K562 (cell line): Measurements from ENCODE around the gene SPHK1. TPM values are rescaled to one million over a fixed set of nuclear protein-coding genes. Genes with fewer than 3 reads are reported as not detected.

Experiments used
- ATAC-seq: fragments of 200-7000 bp; cut with Tn5 transposase; 3 replicates; pipeline ENCODE4 v1.9.1; 2020; ENCODE audit warnings: moderate library complexity
- BruUV-seq: library from RNA; stranded (reverse); fragments of 400-500 nt; replicated peaks from 2 replicates; lab custom pipeline; 2021; lab: Mats Ljungman, UMichigan
- CTCF ChIA-PET: fragments of 300-600 bp; formaldehyde crosslinking; extraction: SDS; loops from one replicate; lab custom pipeline; 2021; ENCODE audit warnings: low intra/inter-chr PET ratio; lab: Yijun Ruan, JAX
- POLR2A ChIA-PET: fragments of 300-600, 350-650 bp; sonication (Branson Sonifier 250); formaldehyde crosslinking; extraction: SDS; loops from one replicate; lab custom pipeline; 2021; ENCODE audit warnings: antibody characterized with exemption, inconsistent platforms; lab: Yijun Ruan, JAX
- DNase-seq, 4 experiments: peaks; one replicate each; pipeline versions ENCODE4 v3.0.0 to v3.0.0-alpha.2; 2011 to 2018; ENCODE audit warnings: low spot score in 3 of 4, mixed read lengths in 3 of 4; ENCODE audit errors: extremely low read depth in 1 of 4
- FAIRE-seq: peaks from 2 replicates; lab custom pipeline; 2011; peaks lifted over from hg19 to GRCh38; lab: Jason Lieb, UNC
- H2AFZ ChIP-seq: 2 replicates; pipeline ENCODE4 v1.6.0; 2011; ENCODE audit warnings: low read depth, low read length, control low read depth, inconsistent platforms
- H3K27ac ChIP-seq: fragments of 200-600 bp; 3 replicates; pipeline ENCODE4 v1.8.0; 2011; ENCODE audit warnings: low read depth, mild to moderate bottlenecking, control low read depth, inconsistent platforms, low read length, moderate library complexity, mixed read lengths; ENCODE audit errors: extremely low read depth
- H3K27me3 ChIP-seq, 2 experiments: fragments of 300-600 bp in 1 of 2; 2 replicates in 1 of 2; 3 replicates in 1 of 2; pipeline versions ENCODE4 v1.6.0 to v1.8.0; 2011; ENCODE audit warnings: inconsistent platforms in 2 of 2, low read length in 2 of 2, mild to moderate bottlenecking in 1 of 2, mixed read lengths in 1 of 2, moderate library complexity in 1 of 2; ENCODE audit not compliant: control insufficient read depth in 2 of 2, insufficient read depth in 2 of 2
- H3K36me3 ChIP-seq: fragments of 300-600 bp; 3 replicates; pipeline ENCODE4 v1.8.0; 2011; ENCODE audit warnings: mild to moderate bottlenecking, low read length, inconsistent platforms; ENCODE audit not compliant: control insufficient read depth, insufficient read depth
- H3K4me1 ChIP-seq, 2 experiments: fragments of 200-600 bp in 1 of 2; replicated peaks in 1 of 2; 2 replicates in 1 of 2; 3 replicates in 1 of 2; pipeline versions ENCODE4 v1.5.1 to v1.8.0; 2011; ENCODE audit warnings: inconsistent platforms in 2 of 2, low read length in 2 of 2, mild to moderate bottlenecking in 1 of 2, mixed read lengths in 1 of 2, moderate library complexity in 1 of 2; ENCODE audit not compliant: control insufficient read depth in 2 of 2, insufficient read depth in 2 of 2
- H3K4me2 ChIP-seq: 2 replicates; pipeline ENCODE4 v1.6.1; 2011; ENCODE audit warnings: low read length, control low read depth, inconsistent platforms, mixed read lengths; ENCODE audit not compliant: insufficient read depth
- H3K4me3 ChIP-seq: fragments of 200-600 bp; sonication (generic), shearing (Covaris generic); 2 replicates; pipeline ENCODE4 v1.5.1; 2016; ENCODE audit warnings: control low read depth, inconsistent platforms
- H3K79me2 ChIP-seq: fragments of 200-600 bp; 3 replicates; pipeline ENCODE4 v1.8.0; 2011; ENCODE audit warnings: low read length, inconsistent platforms; ENCODE audit not compliant: control insufficient read depth, insufficient read depth
- H3K9ac ChIP-seq, 2 experiments: 2 replicates each; pipeline versions ENCODE4 v1.6.0 to v1.6.1; 2011; ENCODE audit warnings: low read depth in 2 of 2, low read length in 2 of 2, control low read depth in 1 of 2, inconsistent platforms in 1 of 2, mild to moderate bottlenecking in 1 of 2, mixed read lengths in 1 of 2; ENCODE audit not compliant: insufficient read depth in 1 of 2
- H3K9me1 ChIP-seq: one replicate; pipeline ENCODE4 v1.6.0; 2011; ENCODE audit warnings: inconsistent platforms, mild to moderate bottlenecking, low read length, moderate library complexity; ENCODE audit not compliant: control insufficient read depth, insufficient read depth
- H3K9me3 ChIP-seq: replicated peaks from 2 replicates; pipeline ENCODE4 v1.5.1; 2011; ENCODE audit warnings: low read depth, low read length, inconsistent platforms; ENCODE audit not compliant: control insufficient read depth, insufficient read depth
- H4K20me1 ChIP-seq: replicated peaks from 2 replicates; pipeline ENCODE4 v1.6.1; 2011; ENCODE audit warnings: low read length, inconsistent platforms, mixed read lengths; ENCODE audit not compliant: control insufficient read depth, insufficient read depth
- ATF3 ChIP-seq, 2 experiments: fragments of 450-650 bp in 1 of 2; sonication (generic) in 1 of 2; formaldehyde crosslinking in 1 of 2; IDR thresholded peaks in 1 of 2; conservative IDR thresholded peaks in 1 of 2; 2 replicates each; pipeline versions ENCODE4 v1.6.1 to v1.8.1; 2016 to 2023; ENCODE audit warnings: mild to moderate bottlenecking in 2 of 2, moderate library complexity in 2 of 2, inconsistent platforms in 1 of 2, missing genetic modification reagents in 1 of 2
- CXXC5 ChIP-seq: fragments of 250-450 bp; sonication (Bioruptor Pico); IDR thresholded peaks from 2 replicates; pipeline ENCODE4 v1.8.0; 2022; ENCODE audit warnings: inconsistent platforms, mild to moderate bottlenecking, moderate library complexity
- EP400 ChIP-seq: fragments of 450-650 bp; IDR thresholded peaks from 2 replicates; pipeline ENCODE4 v1.6.1; 2017; ENCODE audit warnings: antibody characterized with exemption, mild to moderate bottlenecking, moderate library complexity
- ETS1 ChIP-seq: conservative IDR thresholded peaks from 2 replicates; pipeline ENCODE4 v1.6.1; 2011; ENCODE audit warnings: low read depth, mild to moderate bottlenecking, low read length; ENCODE audit not compliant: control insufficient read depth
- MYNN ChIP-seq, 2 experiments: sonication (generic); formaldehyde crosslinking in 1 of 2; IDR thresholded peaks; 2 replicates each; pipeline versions ENCODE4 v1.5.0 to v1.6.1; 2016 to 2020; ENCODE audit warnings: antibody characterized with exemption in 1 of 2, missing genetic modification reagents in 1 of 2
- SFPQ ChIP-seq: fragments of 200-400 bp; formaldehyde crosslinking; IDR thresholded peaks from 2 replicates; pipeline ENCODE4 v1.6.1; 2017; ENCODE audit warnings: mild to moderate bottlenecking, low read depth, low read length, moderate library complexity
- XRCC3 ChIP-seq: fragments of 450-650 bp; IDR thresholded peaks from 2 replicates; pipeline ENCODE4 v1.6.1; 2017; ENCODE audit warnings: mild to moderate bottlenecking, moderate library complexity
- ZBTB43 ChIP-seq: sonication (generic); formaldehyde crosslinking; IDR thresholded peaks from 2 replicates; pipeline ENCODE4 v1.8.0; 2023; ENCODE audit warnings: mild to moderate bottlenecking, missing genetic modification reagents
- ZKSCAN1 ChIP-seq: fragments of 150-350 bp; IDR thresholded peaks from 2 replicates; pipeline ENCODE4 v1.6.1; 2016; ENCODE audit warnings: low read depth, low read length
- ZNF121 ChIP-seq: sonication (generic); formaldehyde crosslinking; conservative IDR thresholded peaks from 2 replicates; pipeline ENCODE4 v1.8.0; 2022; ENCODE audit warnings: missing genetic modification reagents
- ZNF232 ChIP-seq: sonication (generic); formaldehyde crosslinking; IDR thresholded peaks from 2 replicates; pipeline ENCODE4 v1.8.0; 2022; ENCODE audit warnings: mild to moderate bottlenecking, missing genetic modification reagents
- ZNF589 ChIP-seq: fragments of 200-800 bp; sonication (Bioruptor generic); IDR thresholded peaks from 2 replicates; pipeline ENCODE4 v1.6.1; 2016; ENCODE audit warnings: low read depth, missing genetic modification characterization, missing compliant biosample characterization
- WGBS: fragments of 100-300 bp; shearing (Covaris generic); methylation state at CpG from one replicate; pipeline ENCODE4 v1.1.6; 2016; ENCODE audit warnings: low coverage, mixed read lengths; ENCODE audit not compliant: insufficient coverage; ENCODE audit errors: missing lambda C conversion rate; 5-methylcytosine and 5-hydroxymethylcytosine counted together
- in situ Hi-C: fragments of 300-500 bp; cut with MboI; formaldehyde crosslinking; loops from 4 replicates; pipeline ENCODE4 v1.15.0; 2018; ENCODE audit warnings: inconsistent platforms, mixed read lengths
- intact Hi-C: fragments of 100-400 bp; cut with micrococcal nuclease; formaldehyde crosslinking; loops from 2 replicates; pipeline ENCODE4 v1.14.2; 2022
- polyA plus RNA-seq, 8 experiments: library from polyadenylated mRNA; depleted of rRNA in 4 of 8; stranded (reverse) in 5 of 8; unstranded in 3 of 8; fragments of >200 nt; fragmentation: Nextera tagmentation in 2 of 8; fragmentation: Illumina TruSeq in 1 of 8; extraction: Ambion mirVana in 2 of 8; extraction: Trizol in 1 of 8; gene quantifications; 2 replicates each; pipeline versions ENCODE4 v1.2.1 to v1.2.3, GENCODE V29; 2011 to 2014; ENCODE audit warnings: inconsistent platforms in 1 of 8, missing spikeins in 1 of 8
- total RNA-seq, 7 experiments: library from RNA; depleted of rRNA in 6 of 7; stranded (reverse); fragments of >200 nt in 6 of 7; fragmentation: Illumina TruSeq in 2 of 7; extraction: Trizol in 2 of 7; gene quantifications; 2 replicates each; pipeline versions ENCODE4 v1.2.1 to v1.2.3, GENCODE V29; 2011 to 2021; ENCODE audit warnings: low replicate concordance in 1 of 7

Gene SPHK1
- total and polyA plus RNA-seq, 9 of the 15 experiments (the other 6 are each of a cell fraction or from before 2014, with no cell fraction given) = 0.21 to 60.3 (median 14.5) TPM

- no TSS peak for BruUV-seq
- intact Hi-C loops = loop anchor here (2.0 kb wide), 1 partner anchor 31 kb away; no protein-coding TSS in a partner anchor
- ATAC-seq = peak; percentile 54
- TF ChIP-seq ETS1 (no peak), CXXC5 (CRISPR knock-in tag) (peak; percentile 88), MYNN (IDR thresholded peaks at IDR 0.05) (peak; percentile 89), MYNN (CRISPR knock-in tag; IDR thresholded peaks at IDR 0.05) (no peak), SFPQ (no peak), ZNF121 (CRISPR knock-in tag) (peak; percentile 57), XRCC3 (no peak), EP400 (peak; percentile 87), ZKSCAN1 (0 out of 2 replicates have a peak, but pooled peaks have one; percentile 9), ATF3 (IDR thresholded peaks at IDR 0.05) (no peak), ATF3 (CRISPR knock-in tag; conservative IDR thresholded peaks at IDR 0.05) (peak; percentile 41; the same call in 1 of the 2 replicates), ZBTB43 (CRISPR knock-in tag) (peak; percentile 73; the same call in 1 of the 2 replicates), ZNF232 (CRISPR knock-in tag) (peak; percentile 97), ZNF589 (CRISPR knock-in tag) (peak; percentile 70; the same call in 1 of the 2 replicates)
Observed at GRCh38 chr17:76385892-76386786, 1.7 kb downstream of the SPHK1 start.

More at GRCh38 chr17:76385892-76386786, 1.7 kb downstream of the SPHK1 start:
- Histone ChIP-seq H3K36me3 (peaks cover 42% of the 10 kb centered on the region; the same call in 2 of the 3 replicates), H3K27ac (peak overlapping the region; percentile 93), H4K20me1 (no peaks in the 10 kb centered on the region), H2AFZ (peak overlapping the region; percentile 94), H3K4me1 (peaks cover 14 to 71% of the 10 kb centered on the region in 2 experiments), H3K9ac (peak overlapping the region; percentile 84 to 96), H3K9me3 (no peaks in the 10 kb centered on the region), H3K27me3 (no peaks in the 10 kb centered on the region), H3K4me2 (peak overlapping the region; percentile 88), H3K79me2 (peaks cover 37% of the 10 kb centered on the region), H3K4me3 (peak overlapping the region; percentile 74), H3K9me1 (no peaks in the 10 kb centered on the region)
- in situ Hi-C loops = no loop called here
- POLR2A ChIA-PET = interaction anchor here (0.6 to 3.0 kb wide), 15 partner anchors 9 to 280 kb away, joined by 3 to 15 read pairs (median 4); partner anchors contain the start of gene PRPSAP1
- peak; percentile 67 for FAIRE-seq
- whole genome bisulfite sequencing = 16% methylated on average over 42 of the region's 52 CpGs
- peak; percentile 84 to 94 (median 90) for DNase-seq
- CTCF ChIA-PET = interaction anchor here (0.6 to 1.3 kb wide), 2 partner anchors 16 to 81 kb away, joined by 3 to 7 read pairs; no protein-coding TSS in a partner anchor
